K562 (cell line): ENCODE measurements around the gene SYF2. TPM values are rescaled to one million over a fixed set of nuclear protein-coding genes. Genes with fewer than 3 reads are reported as not detected.
A peak's percentile ranks its signal among the peaks of the same experiment; 100 is the strongest.

Experiments used
- ARID2 ChIP-seq: fragments of 450-650 bp; IDR thresholded peaks from 2 replicates; pipeline ENCODE4 v1.6.1; 2017; ENCODE audit warnings: antibody characterized with exemption, mild to moderate bottlenecking
- BMI1 ChIP-seq: fragments of 150-350 bp; IDR thresholded peaks from 2 replicates; pipeline ENCODE4 v1.6.1; 2014; ENCODE audit warnings: low read length
- FOSL1 ChIP-seq: fragments of 200-800 bp; sonication (Bioruptor generic); conservative IDR thresholded peaks from 2 replicates; pipeline ENCODE4 v1.6.1; 2016; ENCODE audit warnings: missing genetic modification characterization, missing compliant biosample characterization
- MCM2 ChIP-seq: fragments of 450-650 bp; IDR thresholded peaks from 2 replicates; pipeline ENCODE4 v1.6.1; 2017; ENCODE audit warnings: low read depth, mild to moderate bottlenecking
- MEIS2 ChIP-seq: fragments of 450-650 bp; IDR thresholded peaks from 2 replicates; pipeline ENCODE4 v1.6.1; 2014; ENCODE audit warnings: mild to moderate bottlenecking; ENCODE audit not compliant: partially characterized antibody
- NFE2L1 ChIP-seq: fragments of 450-650 bp; IDR thresholded peaks from 2 replicates; pipeline ENCODE4 v1.6.1; 2016; ENCODE audit warnings: missing genetic modification characterization, low read depth, mild to moderate bottlenecking, missing compliant biosample characterization, moderate library complexity, borderline replicate concordance
- SNIP1 ChIP-seq: fragments of 450-650 bp; IDR thresholded peaks from 2 replicates; pipeline ENCODE4 v1.7.1; 2017; ENCODE audit warnings: low read depth, mild to moderate bottlenecking
- TBP ChIP-seq: optimal IDR thresholded peaks from 2 replicates; pipeline ENCODE3; 2011; ENCODE audit warnings: low read depth, low read length, improper control_type of control experiment
- TEAD2 ChIP-seq: fragments of 450-650 bp; IDR thresholded peaks from 2 replicates; pipeline ENCODE4 v1.6.1; 2016; ENCODE audit warnings: missing genetic modification characterization, control low read depth, missing compliant biosample characterization
- ZKSCAN8 ChIP-seq: fragments of 200-800 bp; sonication (Bioruptor generic); IDR thresholded peaks from 2 replicates; pipeline ENCODE4 v1.6.1; 2016; ENCODE audit warnings: missing genetic modification characterization, missing compliant biosample characterization
- ZNF551 ChIP-seq: fragments of 250-450 bp; sonication (Bioruptor Pico); IDR thresholded peaks from 2 replicates; pipeline ENCODE4 v1.5.0; 2021; ENCODE audit warnings: mild to moderate bottlenecking, moderate library complexity
- polyA plus RNA-seq, 8 experiments: library from polyadenylated mRNA; depleted of rRNA in 4 of 8; stranded (reverse) in 5 of 8; unstranded in 3 of 8; fragments of >200 nt; fragmentation: Nextera tagmentation in 2 of 8; fragmentation: Illumina TruSeq in 1 of 8; extraction: Ambion mirVana in 2 of 8; extraction: Trizol in 1 of 8; gene quantifications; 2 replicates each; pipeline versions ENCODE4 v1.2.1 to v1.2.3, GENCODE V29; 2011 to 2014; ENCODE audit warnings: inconsistent platforms in 1 of 8, missing spikeins in 1 of 8
- total RNA-seq, 7 experiments: library from RNA; depleted of rRNA in 6 of 7; stranded (reverse); fragments of >200 nt in 6 of 7; fragmentation: Illumina TruSeq in 2 of 7; extraction: Trizol in 2 of 7; gene quantifications; 2 replicates each; pipeline versions ENCODE4 v1.2.1 to v1.2.3, GENCODE V29; 2011 to 2021; ENCODE audit warnings: low replicate concordance in 1 of 7
- TF ChIP-seq, protein P1 (sequence below): fragments of 250-450 bp; sonication (Bioruptor Pico); IDR thresholded peaks from 2 replicates; pipeline ENCODE4 v1.8.0; 2021; ENCODE audit warnings: moderate library complexity, mild to moderate bottlenecking, inconsistent platforms
- TF ChIP-seq, protein P2 (sequence below): fragments of 250-450 bp; sonication (Bioruptor Pico); IDR thresholded peaks from 2 replicates; pipeline ENCODE4 v1.5.0; 2021
- TF ChIP-seq, protein P3 (sequence below): fragments of 250-450 bp; sonication (Bioruptor Pico); IDR thresholded peaks from 2 replicates; pipeline ENCODE4 v1.5.0; 2021
- TF ChIP-seq, protein P4 (sequence below): sonication (generic); formaldehyde crosslinking; IDR thresholded peaks from 2 replicates; pipeline ENCODE4 v1.8.1; 2023; ENCODE audit warnings: mild to moderate bottlenecking, missing genetic modification reagents
- TF ChIP-seq, protein P5 (sequence below), 2 experiments: fragments of 150-350 bp in 1 of 2; IDR thresholded peaks; 2 replicates each; pipeline ENCODE4 v1.6.1; 2012 to 2016; ENCODE audit warnings: low read depth in 2 of 2, low read length in 2 of 2, mild to moderate bottlenecking in 1 of 2, moderate library complexity in 1 of 2
- TF ChIP-seq, protein P6 (sequence below): fragments of 250-450 bp; sonication (Bioruptor Pico); IDR thresholded peaks from 2 replicates; pipeline ENCODE4 v1.5.1; 2021; ENCODE audit warnings: mild to moderate bottlenecking

The SYF2 gene
- total and polyA plus RNA-seq, 9 of the 15 experiments (the other 6 are each of a cell fraction or from before 2014, with no cell fraction given): 20.9 to 69.0 (median 43.2) TPM

DNA sequence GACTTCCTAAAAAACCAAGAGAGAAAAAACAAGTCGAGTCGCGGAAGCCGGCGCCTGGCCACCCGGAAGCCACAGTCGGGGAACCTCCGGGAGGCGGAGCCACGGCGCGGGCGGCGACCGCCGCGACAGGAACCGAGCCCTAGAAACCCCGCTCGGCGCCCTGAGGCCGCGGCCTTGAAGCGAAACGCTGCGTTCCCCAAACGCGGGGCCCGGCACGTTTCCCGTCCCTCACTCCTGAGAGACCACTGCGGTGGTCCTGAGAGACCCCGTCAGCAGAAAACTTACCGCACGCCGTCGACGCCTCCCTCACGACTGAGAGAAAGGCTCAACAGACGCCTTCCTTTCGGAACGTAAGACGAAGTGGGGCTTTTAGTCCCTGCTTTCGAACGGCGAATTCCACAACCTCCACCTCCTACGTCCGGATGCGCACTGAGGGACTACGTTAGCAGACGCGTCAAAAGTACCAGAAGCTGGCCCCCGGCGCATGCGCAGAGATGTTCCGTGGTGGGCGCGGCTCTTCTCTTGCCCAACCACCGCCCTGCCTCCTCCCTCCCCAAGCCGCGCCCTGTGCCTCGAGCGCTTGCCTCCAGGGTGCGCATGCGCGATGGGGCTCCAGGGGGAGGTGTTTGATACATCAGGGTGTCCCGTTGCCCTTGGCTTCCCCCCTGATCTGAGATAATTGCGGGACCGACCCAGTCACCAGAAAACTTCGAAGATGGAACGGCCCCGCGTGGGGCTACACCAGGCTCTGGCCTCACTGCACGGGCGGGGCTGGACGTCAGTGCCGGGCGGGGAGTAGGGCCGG lies 14.9 kb upstream of the SYF2 start, which contains the start of gene RSRP1 (continued):
- TF ChIP-seq NFE2L1 (tag) (no peak), MCM2 (no peak), ZNF551 (CRISPR knock-in tag) (0 out of 2 replicates have a peak, but pooled peaks have one; percentile 66), FOSL1 (tag) (peak; percentile 22), BMI1 (no peak), ZKSCAN8 (CRISPR knock-in tag) (no peak), MEIS2 (peak; percentile 98), TEAD2 (no peak), ARID2 (0 out of 2 replicates have a peak, but pooled peaks have one; percentile 12), SNIP1 (no peak), TBP (peak; percentile 99)
- TF ChIP-seq, protein P1, sequence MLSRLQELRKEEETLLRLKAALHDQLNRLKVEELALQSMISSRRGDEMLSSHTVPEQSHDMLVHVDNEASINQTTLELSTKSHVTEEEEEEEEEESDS (CRISPR knock-in tag): no peak
- TF ChIP-seq, protein P2, sequence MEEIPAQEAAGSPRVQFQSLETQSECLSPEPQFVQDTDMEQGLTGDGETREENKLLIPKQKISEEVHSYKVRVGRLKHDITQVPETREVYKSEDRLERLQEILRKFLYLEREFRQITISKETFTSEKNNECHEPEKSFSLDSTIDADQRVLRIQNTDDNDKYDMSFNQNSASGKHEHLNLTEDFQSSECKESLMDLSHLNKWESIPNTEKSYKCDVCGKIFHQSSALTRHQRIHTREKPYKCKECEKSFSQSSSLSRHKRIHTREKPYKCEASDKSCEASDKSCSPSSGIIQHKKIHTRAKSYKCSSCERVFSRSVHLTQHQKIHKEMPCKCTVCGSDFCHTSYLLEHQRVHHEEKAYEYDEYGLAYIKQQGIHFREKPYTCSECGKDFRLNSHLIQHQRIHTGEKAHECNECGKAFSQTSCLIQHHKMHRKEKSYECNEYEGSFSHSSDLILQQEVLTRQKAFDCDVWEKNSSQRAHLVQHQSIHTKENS: peak; percentile 84; the same call in 1 of the 2 replicates
- TF ChIP-seq, protein P3, sequence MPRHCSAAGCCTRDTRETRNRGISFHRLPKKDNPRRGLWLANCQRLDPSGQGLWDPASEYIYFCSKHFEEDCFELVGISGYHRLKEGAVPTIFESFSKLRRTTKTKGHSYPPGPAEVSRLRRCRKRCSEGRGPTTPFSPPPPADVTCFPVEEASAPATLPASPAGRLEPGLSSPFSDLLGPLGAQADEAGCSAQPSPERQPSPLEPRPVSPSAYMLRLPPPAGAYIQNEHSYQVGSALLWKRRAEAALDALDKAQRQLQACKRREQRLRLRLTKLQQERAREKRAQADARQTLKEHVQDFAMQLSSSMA: peak; percentile 71; the same call in 1 of the 2 replicates
- TF ChIP-seq, protein P4, sequence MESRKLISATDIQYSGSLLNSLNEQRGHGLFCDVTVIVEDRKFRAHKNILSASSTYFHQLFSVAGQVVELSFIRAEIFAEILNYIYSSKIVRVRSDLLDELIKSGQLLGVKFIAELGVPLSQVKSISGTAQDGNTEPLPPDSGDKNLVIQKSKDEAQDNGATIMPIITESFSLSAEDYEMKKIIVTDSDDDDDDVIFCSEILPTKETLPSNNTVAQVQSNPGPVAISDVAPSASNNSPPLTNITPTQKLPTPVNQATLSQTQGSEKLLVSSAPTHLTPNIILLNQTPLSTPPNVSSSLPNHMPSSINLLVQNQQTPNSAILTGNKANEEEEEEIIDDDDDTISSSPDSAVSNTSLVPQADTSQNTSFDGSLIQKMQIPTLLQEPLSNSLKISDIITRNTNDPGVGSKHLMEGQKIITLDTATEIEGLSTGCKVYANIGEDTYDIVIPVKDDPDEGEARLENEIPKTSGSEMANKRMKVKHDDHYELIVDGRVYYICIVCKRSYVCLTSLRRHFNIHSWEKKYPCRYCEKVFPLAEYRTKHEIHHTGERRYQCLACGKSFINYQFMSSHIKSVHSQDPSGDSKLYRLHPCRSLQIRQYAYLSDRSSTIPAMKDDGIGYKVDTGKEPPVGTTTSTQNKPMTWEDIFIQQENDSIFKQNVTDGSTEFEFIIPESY: no peak
- TF ChIP-seq, protein P5, sequence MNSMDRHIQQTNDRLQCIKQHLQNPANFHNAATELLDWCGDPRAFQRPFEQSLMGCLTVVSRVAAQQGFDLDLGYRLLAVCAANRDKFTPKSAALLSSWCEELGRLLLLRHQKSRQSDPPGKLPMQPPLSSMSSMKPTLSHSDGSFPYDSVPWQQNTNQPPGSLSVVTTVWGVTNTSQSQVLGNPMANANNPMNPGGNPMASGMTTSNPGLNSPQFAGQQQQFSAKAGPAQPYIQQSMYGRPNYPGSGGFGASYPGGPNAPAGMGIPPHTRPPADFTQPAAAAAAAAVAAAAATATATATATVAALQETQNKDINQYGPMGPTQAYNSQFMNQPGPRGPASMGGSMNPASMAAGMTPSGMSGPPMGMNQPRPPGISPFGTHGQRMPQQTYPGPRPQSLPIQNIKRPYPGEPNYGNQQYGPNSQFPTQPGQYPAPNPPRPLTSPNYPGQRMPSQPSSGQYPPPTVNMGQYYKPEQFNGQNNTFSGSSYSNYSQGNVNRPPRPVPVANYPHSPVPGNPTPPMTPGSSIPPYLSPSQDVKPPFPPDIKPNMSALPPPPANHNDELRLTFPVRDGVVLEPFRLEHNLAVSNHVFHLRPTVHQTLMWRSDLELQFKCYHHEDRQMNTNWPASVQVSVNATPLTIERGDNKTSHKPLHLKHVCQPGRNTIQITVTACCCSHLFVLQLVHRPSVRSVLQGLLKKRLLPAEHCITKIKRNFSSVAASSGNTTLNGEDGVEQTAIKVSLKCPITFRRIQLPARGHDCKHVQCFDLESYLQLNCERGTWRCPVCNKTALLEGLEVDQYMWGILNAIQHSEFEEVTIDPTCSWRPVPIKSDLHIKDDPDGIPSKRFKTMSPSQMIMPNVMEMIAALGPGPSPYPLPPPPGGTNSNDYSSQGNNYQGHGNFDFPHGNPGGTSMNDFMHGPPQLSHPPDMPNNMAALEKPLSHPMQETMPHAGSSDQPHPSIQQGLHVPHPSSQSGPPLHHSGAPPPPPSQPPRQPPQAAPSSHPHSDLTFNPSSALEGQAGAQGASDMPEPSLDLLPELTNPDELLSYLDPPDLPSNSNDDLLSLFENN (IDR thresholded peaks at IDR 0.05; ENCODE audit: low read depth in 2 of 2, low read length in 2 of 2): peak in 1 of 2 experiments; percentile 74; a peak in 1 of 4 replicates
- TF ChIP-seq, protein P6, sequence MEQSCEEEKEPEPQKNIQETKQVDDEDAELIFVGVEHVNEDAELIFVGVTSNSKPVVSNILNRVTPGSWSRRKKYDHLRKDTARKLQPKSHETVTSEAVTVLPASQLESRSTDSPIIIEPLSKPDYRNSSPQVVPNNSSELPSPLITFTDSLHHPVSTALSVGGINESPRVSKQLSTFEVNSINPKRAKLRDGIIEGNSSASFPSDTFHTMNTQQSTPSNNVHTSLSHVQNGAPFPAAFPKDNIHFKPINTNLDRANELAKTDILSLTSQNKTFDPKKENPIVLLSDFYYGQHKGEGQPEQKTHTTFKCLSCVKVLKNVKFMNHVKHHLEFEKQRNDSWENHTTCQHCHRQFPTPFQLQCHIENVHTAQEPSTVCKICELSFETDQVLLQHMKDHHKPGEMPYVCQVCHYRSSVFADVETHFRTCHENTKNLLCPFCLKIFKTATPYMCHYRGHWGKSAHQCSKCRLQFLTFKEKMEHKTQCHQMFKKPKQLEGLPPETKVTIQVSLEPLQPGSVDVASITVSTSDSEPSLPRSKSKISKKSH (CRISPR knock-in tag): 0 out of 2 replicates have a peak, but pooled peaks have one; percentile 71
